ENCODE data around the gene FCER1G.
"Not testable (repeated sequence)": the region's sequence is repeated elsewhere in the genome, so short reads cannot be mapped to it uniquely, and the experiment has no call there.

The FCER1G gene

GRCh38 chr1:161235957-161236775 lies 21.1 kb downstream of the FCER1G start:
- 0 out of 2 replicates have a peak, but pooled peaks cover under 1% of the 10 kb centered on the region for H3K27me3 ChIP-seq (ENCODE audit: low read depth)
- in situ Hi-C loops (cut with MboI; ENCODE audit: low sequenced_read_pairs), result no loop called here
- H3K36me3 ChIP-seq (replicated peaks), result no peaks in the 10 kb centered on the region
- DNase-seq (ENCODE audit: low spot score in 2 of 2), result no peak
- H3K4me1 ChIP-seq, result no peaks in the 10 kb centered on the region
- H3K4me3 ChIP-seq, result no peak overlapping the region
- no peaks in the 10 kb centered on the region for H3K9me3 ChIP-seq

DNA sequence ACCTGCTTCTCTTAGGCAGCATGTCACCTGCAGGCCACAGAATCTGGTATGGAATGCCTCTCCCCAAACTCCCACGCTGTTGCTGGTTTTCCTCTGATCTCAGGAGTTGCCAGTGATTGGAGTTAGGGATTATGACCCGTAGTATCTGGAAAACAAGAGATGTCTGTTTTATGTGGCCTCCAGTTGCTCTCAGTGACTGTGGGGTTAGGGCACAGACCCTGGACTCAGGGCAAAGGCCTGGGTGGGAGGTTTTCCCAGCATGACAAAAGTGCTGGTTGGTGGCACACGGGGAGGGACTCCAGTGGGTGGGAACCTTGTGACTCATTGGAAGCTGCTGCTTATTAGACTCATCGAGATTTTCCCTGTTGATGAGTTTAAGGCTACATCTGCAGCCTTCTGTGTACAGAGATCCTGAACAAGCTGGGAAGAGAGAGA lies 23.0 kb downstream of the FCER1G start, which contains the start of gene NR1I3:
Gene NR1I3, minus strand, starts transcription at position 165 of the 435 bp plus-strand sequence. CDS start 1,638 bp downstream, outside the sequence.
- H3K4me1 ChIP-seq, result no peaks in the 10 kb centered on the region
- no peaks in the 10 kb centered on the region for H3K36me3 ChIP-seq (replicated peaks)
- H3K4me3 ChIP-seq, result no peak within 1 kb of the TSS
- DNase-seq (ENCODE audit: low spot score in 2 of 2), result no peak
- in situ Hi-C loops (cut with MboI; ENCODE audit: low sequenced_read_pairs), result no loop called here
- 0 out of 2 replicates have a peak, but pooled peaks cover 2% of the 10 kb centered on the region for H3K27me3 ChIP-seq (ENCODE audit: low read depth)
- H3K9me3 ChIP-seq, result no peaks in the 10 kb centered on the region

DNA sequence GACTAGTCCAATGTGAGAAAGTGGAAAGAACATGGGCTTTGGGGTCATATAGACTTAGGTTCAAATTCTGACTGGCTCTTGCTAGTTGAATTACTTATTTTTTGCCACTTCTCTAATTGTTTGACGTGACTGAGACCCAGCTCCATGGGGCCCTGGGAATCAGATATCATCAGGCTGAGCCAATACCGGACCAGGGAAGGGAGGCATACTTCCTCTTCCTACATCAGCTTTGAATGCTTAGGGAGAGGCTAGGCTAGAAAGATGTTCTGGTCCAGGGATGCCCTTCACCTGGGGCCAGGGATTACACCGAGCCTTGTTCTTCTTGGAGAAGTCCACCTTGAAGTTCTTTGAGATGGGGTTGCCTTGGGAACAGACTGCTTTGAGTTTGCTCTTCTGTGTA lies 26.6 kb downstream of the FCER1G start:
- H3K4me3 ChIP-seq, result no peak overlapping the region
- in situ Hi-C loops (cut with MboI; ENCODE audit: low sequenced_read_pairs), result no loop called here
- H3K9me3 ChIP-seq, result no peaks in the 10 kb centered on the region
- 0 out of 2 replicates have a peak, but pooled peaks cover 2% of the 10 kb centered on the region for H3K27me3 ChIP-seq (ENCODE audit: low read depth)
- no peaks in the 10 kb centered on the region for H3K36me3 ChIP-seq (replicated peaks)
- DNase-seq (ENCODE audit: low spot score in 2 of 2), result no peak
- H3K4me1 ChIP-seq, result no peaks in the 10 kb centered on the region

DNA sequence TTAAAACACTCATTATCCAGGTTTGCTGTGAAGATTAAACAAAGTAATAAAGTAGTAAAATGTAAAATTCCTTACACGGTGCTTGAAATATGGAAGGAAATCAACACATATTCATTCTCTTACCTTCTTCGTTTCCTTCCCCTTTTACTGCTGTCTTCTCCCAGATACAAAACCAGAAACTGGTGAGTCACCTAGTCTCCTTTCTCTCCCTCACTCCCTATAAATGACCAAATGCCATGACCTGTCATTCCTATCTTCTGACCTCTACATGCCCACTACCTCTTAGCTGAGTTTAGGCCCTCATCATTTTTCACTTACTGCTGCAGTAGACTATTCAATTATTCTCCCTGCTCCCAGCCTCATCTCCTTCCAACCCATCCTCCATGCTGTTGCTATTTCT lies 27.2 kb downstream of the FCER1G start:
- Histone ChIP-seq H3K4me1 (no peaks in the 10 kb centered on the region), H3K36me3 (replicated peaks) (no peaks in the 10 kb centered on the region), H3K4me3 (no peak overlapping the region), H3K9me3 (no peaks in the 10 kb centered on the region), H3K27me3 (ENCODE audit: low read depth) (0 out of 2 replicates have a peak, but pooled peaks cover 2% of the 10 kb centered on the region)
- no peak for DNase-seq (ENCODE audit: low spot score in 2 of 2)
- in situ Hi-C loops (cut with MboI; ENCODE audit: low sequenced_read_pairs), result no loop called here

GRCh38 chr1:161244888-161245287 lies 29.8 kb downstream of the FCER1G start:
- no peaks in the 10 kb centered on the region for H3K36me3 ChIP-seq (replicated peaks)
- in situ Hi-C loops (cut with MboI; ENCODE audit: low sequenced_read_pairs), result no loop called here
- H3K4me1 ChIP-seq, result no peaks in the 10 kb centered on the region
- H3K4me3 ChIP-seq, result no peak overlapping the region
- no peak for DNase-seq (ENCODE audit: low spot score in 2 of 2)
- H3K9me3 ChIP-seq, result no peaks in the 10 kb centered on the region
- H3K27me3 ChIP-seq (ENCODE audit: low read depth), result 0 out of 2 replicates have a peak, but pooled peaks cover 2% of the 10 kb centered on the region

DNA sequence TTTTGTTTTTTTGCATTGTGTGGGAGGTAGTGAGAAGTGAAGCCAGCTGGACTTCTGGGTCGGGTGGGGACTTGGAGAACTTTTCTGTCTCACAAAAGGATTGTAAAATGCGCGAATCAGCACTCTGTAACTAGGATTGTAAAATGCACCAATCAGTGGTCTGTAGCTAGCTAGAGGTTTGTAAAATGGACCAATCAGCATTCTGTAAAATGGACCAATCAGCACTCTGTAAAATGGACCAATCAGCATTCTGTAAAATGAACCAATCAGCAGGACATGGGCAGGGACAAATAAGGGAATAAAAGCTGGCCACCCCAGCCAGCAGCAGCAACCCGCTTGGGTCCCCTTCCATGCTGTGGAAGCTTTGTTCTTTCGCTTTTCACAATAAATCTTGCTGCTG lies 35.0 kb downstream of the FCER1G start:
- H3K36me3 ChIP-seq (replicated peaks); DNase-seq (ENCODE audit: low spot score in 2 of 2); H3K27me3 ChIP-seq (ENCODE audit: low read depth); in situ Hi-C loops (cut with MboI; ENCODE audit: low sequenced_read_pairs); H3K4me3 ChIP-seq; H3K9me3 ChIP-seq; H3K4me1 ChIP-seq: not testable (repeated sequence)

DNA sequence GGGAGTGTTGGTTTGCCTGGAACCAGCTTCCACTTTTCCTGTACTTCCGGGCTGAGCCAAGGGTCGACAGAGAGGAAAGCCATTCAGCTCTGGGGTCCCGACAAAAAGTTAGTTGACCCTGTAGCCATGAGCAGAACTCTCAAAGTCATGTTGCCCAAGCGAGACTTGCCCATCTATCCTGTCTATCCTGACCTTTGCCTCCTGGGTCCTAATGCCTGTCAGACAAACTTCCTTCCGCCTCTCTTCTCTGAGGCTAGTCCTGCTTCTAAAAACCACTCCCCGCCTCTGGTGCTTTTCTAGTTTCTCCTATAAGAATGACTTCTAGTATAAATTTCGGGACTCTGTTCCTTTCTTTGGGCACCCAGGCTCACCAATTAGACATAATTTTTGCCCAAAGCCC lies 35.7 kb downstream of the FCER1G start:
- no peaks in the 10 kb centered on the region for H3K9me3 ChIP-seq
- no peaks in the 10 kb centered on the region for H3K27me3 ChIP-seq (ENCODE audit: low read depth)
- in situ Hi-C loops (cut with MboI; ENCODE audit: low sequenced_read_pairs), result no loop called here
- H3K4me1 ChIP-seq, result no peaks in the 10 kb centered on the region
- no peaks in the 10 kb centered on the region for H3K36me3 ChIP-seq (replicated peaks)
- no peak overlapping the region for H3K4me3 ChIP-seq
- DNase-seq (ENCODE audit: low spot score in 2 of 2), result no peak

DNA sequence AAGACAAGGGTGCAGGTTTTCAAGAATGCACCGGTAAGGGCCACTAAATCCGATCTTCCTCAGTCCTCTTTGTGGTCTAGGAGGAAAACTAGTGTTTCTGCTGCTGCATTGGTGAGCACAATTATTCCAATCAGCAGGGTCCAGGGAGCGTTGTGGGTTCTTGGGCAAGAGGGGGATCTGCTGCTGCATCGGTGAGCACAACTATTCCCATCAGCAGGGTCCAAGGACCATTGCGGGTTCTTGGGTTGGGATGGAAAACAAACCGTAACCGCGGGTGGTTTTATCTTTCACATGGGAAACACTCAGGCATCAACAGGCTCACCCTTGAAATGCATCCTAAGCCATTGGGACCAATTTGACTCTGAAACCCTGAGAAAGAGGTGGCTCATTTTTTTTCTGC lies 36.5 kb downstream of the FCER1G start:
- H3K4me1 ChIP-seq, result no peaks in the 10 kb centered on the region
- no peak for DNase-seq (ENCODE audit: low spot score in 2 of 2)
- H3K27me3 ChIP-seq (ENCODE audit: low read depth), result no peaks in the 10 kb centered on the region
- no peaks in the 10 kb centered on the region for H3K36me3 ChIP-seq (replicated peaks)
- in situ Hi-C loops (cut with MboI; ENCODE audit: low sequenced_read_pairs), result no loop called here
- no peak overlapping the region for H3K4me3 ChIP-seq
- no peaks in the 10 kb centered on the region for H3K9me3 ChIP-seq

- H3K4me3 ChIP-seq; H3K36me3 ChIP-seq (replicated peaks); in situ Hi-C loops (cut with MboI; ENCODE audit: low sequenced_read_pairs); H3K4me1 ChIP-seq; DNase-seq (ENCODE audit: low spot score in 2 of 2); H3K9me3 ChIP-seq: not testable (repeated sequence)
- peaks cover 18% of the 10 kb centered on the region for H3K27me3 ChIP-seq (ENCODE audit: low read depth)
These were observed 40.2 kb downstream of the FCER1G start for GRCh38 chr1:161255302-161255701.

DNA sequence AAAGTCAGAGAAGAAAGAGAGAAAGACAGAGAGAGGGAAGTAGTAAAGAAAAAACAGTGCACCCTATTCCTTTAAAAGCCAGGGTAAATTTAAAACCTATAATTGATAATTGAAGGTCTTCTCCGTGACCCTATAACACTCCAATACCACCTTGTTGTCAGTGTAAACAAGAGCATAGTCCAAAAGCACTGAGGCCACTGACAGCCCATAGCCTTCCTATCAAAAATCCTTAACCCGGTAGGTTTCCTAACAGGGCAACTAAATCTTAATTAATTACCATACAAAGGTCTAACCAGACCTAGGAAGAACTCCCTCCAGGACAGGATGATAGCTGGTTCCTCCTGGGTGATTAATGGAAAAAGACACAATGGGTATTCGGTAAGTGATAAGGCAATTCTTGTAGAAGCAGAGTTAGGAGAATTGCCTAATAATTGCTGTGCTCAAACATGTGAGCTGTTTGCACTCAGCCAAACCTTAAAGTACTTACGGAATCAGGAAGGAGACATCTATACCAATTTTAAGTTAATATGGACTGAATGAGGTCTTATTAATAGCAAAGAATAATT lies 40.9 kb downstream of the FCER1G start:
- H3K27me3 ChIP-seq (ENCODE audit: low read depth), result peaks cover 26% of the 10 kb centered on the region
- H3K9me3 ChIP-seq; H3K4me1 ChIP-seq; DNase-seq (ENCODE audit: low spot score in 2 of 2); H3K4me3 ChIP-seq; H3K36me3 ChIP-seq (replicated peaks); in situ Hi-C loops (cut with MboI; ENCODE audit: low sequenced_read_pairs): not testable (repeated sequence)

DNA sequence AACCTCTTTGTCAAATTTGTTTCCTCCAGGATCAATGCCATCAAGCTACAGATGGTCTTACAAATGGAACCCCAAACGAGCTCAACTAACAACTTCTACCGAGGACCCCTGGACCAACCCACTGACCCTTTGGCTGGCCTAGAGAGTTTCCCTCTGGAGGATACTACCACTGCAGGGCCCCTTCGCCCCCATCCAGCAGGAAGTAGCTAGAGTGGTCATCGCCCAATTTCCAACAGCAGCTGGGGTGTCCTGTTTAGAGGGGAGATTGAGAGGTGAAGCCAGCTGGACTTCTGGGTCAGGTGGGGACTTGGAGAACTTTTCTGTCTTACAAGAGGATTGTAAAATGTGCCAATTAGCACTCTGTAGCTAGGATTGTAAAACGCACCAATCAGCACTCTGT lies 42.0 kb downstream of the FCER1G start:
- H3K36me3 ChIP-seq (replicated peaks); in situ Hi-C loops (cut with MboI; ENCODE audit: low sequenced_read_pairs); H3K9me3 ChIP-seq; DNase-seq (ENCODE audit: low spot score in 2 of 2); H3K4me3 ChIP-seq; H3K4me1 ChIP-seq: not testable (repeated sequence)
- peaks cover 28% of the 10 kb centered on the region for H3K27me3 ChIP-seq (ENCODE audit: low read depth)

GRCh38 chr1:161258439-161259344 lies 43.6 kb downstream of the FCER1G start, which contains the start of gene PCP4L1:
TSS of gene PCP4L1 (plus strand) at chr1:161258745. CDS start at chr1:161258975, 230 bp downstream.
- peaks cover 28% of the 10 kb centered on the region for H3K27me3 ChIP-seq (ENCODE audit: low read depth)
- H3K36me3 ChIP-seq (replicated peaks), result no peaks in the 10 kb centered on the region
- in situ Hi-C loops (cut with MboI; ENCODE audit: low sequenced_read_pairs), result no loop called here
- peaks cover 2% of the 10 kb centered on the region; the same call in 1 of the 2 replicates for H3K9me3 ChIP-seq
- H3K4me1 ChIP-seq, result peaks cover 6% of the 10 kb centered on the region; the same call in 1 of the 2 replicates
- H3K4me3 ChIP-seq, result peak within 1 kb of the TSS; percentile 42
- DNase-seq (ENCODE audit: low spot score in 2 of 2), result peak; percentile 71 to 86

- Histone ChIP-seq H3K27me3 (ENCODE audit: low read depth) (peaks cover 28% of the 10 kb centered on the region), H3K9me3 (peaks cover 2% of the 10 kb centered on the region; the same call in 1 of the 2 replicates), H3K4me1 (peaks cover 6% of the 10 kb centered on the region; the same call in 1 of the 2 replicates), H3K4me3 (peak overlapping the region; percentile 42; the same call in 1 of the 2 replicates), H3K36me3 (replicated peaks) (no peaks in the 10 kb centered on the region)
- in situ Hi-C loops (cut with MboI; ENCODE audit: low sequenced_read_pairs), result no loop called here
- DNase-seq (ENCODE audit: low spot score in 2 of 2), result no peak
These were observed 44.2 kb downstream of the FCER1G start for GRCh38 chr1:161259345-161259702.
